Measurements from ENCODE around the gene FGGY.

GRCh38 chr1:59569198-59569597, 272.3 kb downstream of the FGGY start:
- TF ChIP-seq POLR2A (IDR thresholded peaks at IDR 0.05) (no peak), CTCF (IDR thresholded peaks at IDR 0.05 in 4 of 5, conservative IDR thresholded peaks at IDR 0.05 in 1 of 5) (no peak)
